ENCODE results near the gene ADNP2.

The ADNP2 gene

GRCh38 chr18:80076379-80076778, 32.7 kb upstream of the ADNP2 start:
- Histone ChIP-seq H3K27me3 (ENCODE audit: control insufficient read depth in 5 of 5, insufficient read depth in 4 of 5, low read length in 5 of 5) (no peaks in the 10 kb centered on the region), H3K9me3 (ENCODE audit: control insufficient read depth in 5 of 5, low read length in 5 of 5) (no peaks in the 10 kb centered on the region), H3K4me3 (ENCODE audit: low read depth in 1 of 5, low read length in 5 of 5) (no peak overlapping the region), H3K27ac (ENCODE audit: low read depth, low read length) (no peak overlapping the region), H3K36me3 (ENCODE audit: control insufficient read depth in 5 of 5, insufficient read depth in 5 of 5, low read length in 5 of 5) (peaks cover 0 to 2% (median 0%) of the 10 kb centered on the region in 5 donors), H3K9ac (ENCODE audit: low read length in 5 of 5) (no peak overlapping the region), H3K4me1 (ENCODE audit: control insufficient read depth in 5 of 5, insufficient read depth in 5 of 5, low read length in 5 of 5) (no peaks in the 10 kb centered on the region)

GRCh38 chr18:80077873-80078272, 31.2 kb upstream of the ADNP2 start:
- no peak overlapping the region for H3K9ac ChIP-seq (ENCODE audit: low read length in 5 of 5)
- H3K36me3 ChIP-seq (ENCODE audit: control insufficient read depth in 5 of 5, insufficient read depth in 5 of 5, low read length in 5 of 5), result peaks cover 0 to 2% (median 0%) of the 10 kb centered on the region in 5 donors
- H3K4me1 ChIP-seq (ENCODE audit: control insufficient read depth in 5 of 5, insufficient read depth in 5 of 5, low read length in 5 of 5), result no peaks in the 10 kb centered on the region
- no peak overlapping the region for H3K4me3 ChIP-seq (ENCODE audit: low read depth in 1 of 5, low read length in 5 of 5)
- no peaks in the 10 kb centered on the region for H3K9me3 ChIP-seq (ENCODE audit: control insufficient read depth in 5 of 5, low read length in 5 of 5)
- H3K27ac ChIP-seq (ENCODE audit: low read depth, low read length), result no peak overlapping the region
- no peaks in the 10 kb centered on the region for H3K27me3 ChIP-seq (ENCODE audit: control insufficient read depth in 5 of 5, insufficient read depth in 4 of 5, low read length in 5 of 5)

- H3K4me1 ChIP-seq (ENCODE audit: control insufficient read depth in 5 of 5, insufficient read depth in 5 of 5, low read length in 5 of 5), result no peaks in the 10 kb centered on the region
- no peak overlapping the region for H3K27ac ChIP-seq (ENCODE audit: low read depth, low read length)
- H3K4me3 ChIP-seq (ENCODE audit: low read depth in 1 of 5, low read length in 5 of 5), result no peak overlapping the region
- H3K27me3 ChIP-seq (ENCODE audit: control insufficient read depth in 5 of 5, insufficient read depth in 4 of 5, low read length in 5 of 5), result no peaks in the 10 kb centered on the region
- H3K36me3 ChIP-seq (ENCODE audit: control insufficient read depth in 5 of 5, insufficient read depth in 5 of 5, low read length in 5 of 5), result peaks cover 0 to 2% (median 0%) of the 10 kb centered on the region in 5 donors
- no peak overlapping the region for H3K9ac ChIP-seq (ENCODE audit: low read length in 5 of 5)
- peaks cover 5 to 41% (median 31%) of the 10 kb centered on the region in 5 donors for H3K9me3 ChIP-seq (ENCODE audit: control insufficient read depth in 5 of 5, low read length in 5 of 5)
These were observed 22.8 kb upstream of the ADNP2 start for GRCh38 chr18:80086281-80086680.

GRCh38 chr18:80088036-80088435, 21.0 kb upstream of the ADNP2 start:
- no peak overlapping the region for H3K9ac ChIP-seq (ENCODE audit: low read length in 5 of 5)
- H3K36me3 ChIP-seq (ENCODE audit: control insufficient read depth in 5 of 5, insufficient read depth in 5 of 5, low read length in 5 of 5), result no peaks in the 10 kb centered on the region

GRCh38 chr18:80088823-80089222, 20.2 kb upstream of the ADNP2 start:
- no peak overlapping the region for H3K4me3 ChIP-seq (ENCODE audit: low read depth in 1 of 5, low read length in 5 of 5)

More at GRCh38 chr18:80088036-80088435, 21.0 kb upstream of the ADNP2 start:
- Histone ChIP-seq H3K4me1 (ENCODE audit: control insufficient read depth in 5 of 5, insufficient read depth in 5 of 5, low read length in 5 of 5) (no peaks in the 10 kb centered on the region), H3K4me3 (ENCODE audit: low read depth in 1 of 5, low read length in 5 of 5) (no peak overlapping the region), H3K9me3 (ENCODE audit: control insufficient read depth in 5 of 5, low read length in 5 of 5) (peaks cover 5 to 41% (median 31%) of the 10 kb centered on the region in 5 donors), H3K27me3 (ENCODE audit: control insufficient read depth in 5 of 5, insufficient read depth in 4 of 5, low read length in 5 of 5) (no peaks in the 10 kb centered on the region), H3K27ac (ENCODE audit: low read depth, low read length) (no peak overlapping the region)

GRCh38 chr18:80095414-80095813, 13.6 kb upstream of the ADNP2 start:
- Histone ChIP-seq H3K9ac (ENCODE audit: low read length in 5 of 5) (no peak overlapping the region), H3K4me1 (ENCODE audit: control insufficient read depth in 5 of 5, insufficient read depth in 5 of 5, low read length in 5 of 5) (no peaks in the 10 kb centered on the region), H3K27ac (ENCODE audit: low read depth, low read length) (no peak overlapping the region), H3K4me3 (ENCODE audit: low read depth in 1 of 5, low read length in 5 of 5) (no peak overlapping the region), H3K9me3 (ENCODE audit: control insufficient read depth in 5 of 5, low read length in 5 of 5) (peaks cover 0 to 3% (median 0%) of the 10 kb centered on the region in 5 donors), H3K27me3 (ENCODE audit: control insufficient read depth in 5 of 5, insufficient read depth in 4 of 5, low read length in 5 of 5) (no peaks in the 10 kb centered on the region), H3K36me3 (ENCODE audit: control insufficient read depth in 5 of 5, insufficient read depth in 5 of 5, low read length in 5 of 5) (no peaks in the 10 kb centered on the region)

More at GRCh38 chr18:80088823-80089222, 20.2 kb upstream of the ADNP2 start:
- Histone ChIP-seq H3K27ac (ENCODE audit: low read depth, low read length) (no peak overlapping the region), H3K36me3 (ENCODE audit: control insufficient read depth in 5 of 5, insufficient read depth in 5 of 5, low read length in 5 of 5) (no peaks in the 10 kb centered on the region), H3K9ac (ENCODE audit: low read length in 5 of 5) (no peak overlapping the region), H3K27me3 (ENCODE audit: control insufficient read depth in 5 of 5, insufficient read depth in 4 of 5, low read length in 5 of 5) (no peaks in the 10 kb centered on the region), H3K9me3 (ENCODE audit: control insufficient read depth in 5 of 5, low read length in 5 of 5) (peaks cover 5 to 41% (median 31%) of the 10 kb centered on the region in 5 donors), H3K4me1 (ENCODE audit: control insufficient read depth in 5 of 5, insufficient read depth in 5 of 5, low read length in 5 of 5) (no peaks in the 10 kb centered on the region)

GRCh38 chr18:80096032-80096565, 13.0 kb upstream of the ADNP2 start:
- H3K4me3 ChIP-seq (ENCODE audit: low read depth in 1 of 5, low read length in 5 of 5), result no peak overlapping the region
- H3K27ac ChIP-seq (ENCODE audit: low read depth, low read length), result no peak overlapping the region
- no peaks in the 10 kb centered on the region for H3K9me3 ChIP-seq (ENCODE audit: control insufficient read depth in 5 of 5, low read length in 5 of 5)
- no peaks in the 10 kb centered on the region for H3K36me3 ChIP-seq (ENCODE audit: control insufficient read depth in 5 of 5, insufficient read depth in 5 of 5, low read length in 5 of 5)
- no peak overlapping the region for H3K9ac ChIP-seq (ENCODE audit: low read length in 5 of 5)
- H3K27me3 ChIP-seq (ENCODE audit: control insufficient read depth in 5 of 5, insufficient read depth in 4 of 5, low read length in 5 of 5), result no peaks in the 10 kb centered on the region
- no peaks in the 10 kb centered on the region for H3K4me1 ChIP-seq (ENCODE audit: control insufficient read depth in 5 of 5, insufficient read depth in 5 of 5, low read length in 5 of 5)

- no peak overlapping the region for H3K9ac ChIP-seq (ENCODE audit: low read length in 5 of 5)
- H3K9me3 ChIP-seq (ENCODE audit: control insufficient read depth in 5 of 5, low read length in 5 of 5), result no peaks in the 10 kb centered on the region
- H3K27me3 ChIP-seq (ENCODE audit: control insufficient read depth in 5 of 5, insufficient read depth in 4 of 5, low read length in 5 of 5), result no peaks in the 10 kb centered on the region
- no peak overlapping the region for H3K4me3 ChIP-seq (ENCODE audit: low read depth in 1 of 5, low read length in 5 of 5)
- H3K4me1 ChIP-seq (ENCODE audit: control insufficient read depth in 5 of 5, insufficient read depth in 5 of 5, low read length in 5 of 5), result no peaks in the 10 kb centered on the region
- no peaks in the 10 kb centered on the region for H3K36me3 ChIP-seq (ENCODE audit: control insufficient read depth in 5 of 5, insufficient read depth in 5 of 5, low read length in 5 of 5)
- no peak overlapping the region for H3K27ac ChIP-seq (ENCODE audit: low read depth, low read length)
These were observed 11.9 kb upstream of the ADNP2 start for GRCh38 chr18:80097201-80097600.

- peaks cover 0 to 3% (median 0%) of the 10 kb centered on the region in 5 donors for H3K9me3 ChIP-seq (ENCODE audit: control insufficient read depth in 5 of 5, low read length in 5 of 5)
- no peak overlapping the region for H3K9ac ChIP-seq (ENCODE audit: low read length in 5 of 5)
- no peak overlapping the region for H3K4me3 ChIP-seq (ENCODE audit: low read depth in 1 of 5, low read length in 5 of 5)
- no peak overlapping the region for H3K27ac ChIP-seq (ENCODE audit: low read depth, low read length)
- no peaks in the 10 kb centered on the region for H3K36me3 ChIP-seq (ENCODE audit: control insufficient read depth in 5 of 5, insufficient read depth in 5 of 5, low read length in 5 of 5)
- no peaks in the 10 kb centered on the region for H3K27me3 ChIP-seq (ENCODE audit: control insufficient read depth in 5 of 5, insufficient read depth in 4 of 5, low read length in 5 of 5)
- peaks cover 0 to 7% (median 0%) of the 10 kb centered on the region in 5 donors for H3K4me1 ChIP-seq (ENCODE audit: control insufficient read depth in 5 of 5, insufficient read depth in 5 of 5, low read length in 5 of 5)
These were observed 5.8 kb upstream of the ADNP2 start for GRCh38 chr18:80103231-80103630.

- Histone ChIP-seq H3K9ac (ENCODE audit: low read length in 5 of 5) (no peak overlapping the region), H3K9me3 (ENCODE audit: control insufficient read depth in 5 of 5, low read length in 5 of 5) (peaks cover 0 to 3% (median 0%) of the 10 kb centered on the region in 5 donors), H3K27ac (ENCODE audit: low read depth, low read length) (no peak overlapping the region), H3K4me1 (ENCODE audit: control insufficient read depth in 5 of 5, insufficient read depth in 5 of 5, low read length in 5 of 5) (peaks cover 0 to 7% (median 4%) of the 10 kb centered on the region in 5 donors), H3K27me3 (ENCODE audit: control insufficient read depth in 5 of 5, insufficient read depth in 4 of 5, low read length in 5 of 5) (no peaks in the 10 kb centered on the region), H3K4me3 (ENCODE audit: low read depth in 1 of 5, low read length in 5 of 5) (no peak overlapping the region), H3K36me3 (ENCODE audit: control insufficient read depth in 5 of 5, insufficient read depth in 5 of 5, low read length in 5 of 5) (no peaks in the 10 kb centered on the region)
These were observed 4.7 kb upstream of the ADNP2 start for GRCh38 chr18:80104364-80104779.

All from subcutaneous abdominal adipose tissue (tissue), 5 donors.